ENCODE measurements around the gene ATP11A.

Gene ATP11A

DNA sequence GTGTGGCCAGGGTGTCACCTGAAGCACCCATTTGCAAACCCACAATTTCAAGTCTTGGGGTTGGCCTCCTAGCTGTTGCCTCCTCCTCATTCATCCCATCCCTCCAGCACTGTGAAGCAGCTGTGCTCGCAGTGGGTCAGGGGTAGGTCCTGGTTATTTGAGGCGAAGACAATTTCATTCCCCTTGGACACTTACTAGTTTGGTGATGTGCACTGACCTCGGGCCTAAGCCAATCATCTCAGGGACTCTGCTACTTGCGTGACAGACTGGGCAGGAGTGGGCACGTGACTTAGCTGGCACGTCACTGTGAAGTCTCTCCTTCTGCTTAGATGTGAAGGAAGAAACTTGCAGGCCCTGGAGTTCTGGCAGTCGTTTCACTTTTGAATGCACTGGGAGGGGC is 3.5 kb upstream of the ATP11A start:
- Histone ChIP-seq H3K36me3 (ENCODE audit: control insufficient read depth in 1 of 2, insufficient read depth in 2 of 2, low read length in 2 of 2) (no peaks in the 10 kb centered on the region), H3K14ac (ENCODE audit: low read length) (no peak overlapping the region), H2AK5ac (ENCODE audit: low read length) (no peak overlapping the region), H3K27me3 (ENCODE audit: insufficient read depth, low read length) (no peaks in the 10 kb centered on the region), H3K4me3 (ENCODE audit: low read depth, low read length) (no peak overlapping the region), H3K23ac (ENCODE audit: low read length) (no peak overlapping the region), H3K27ac (ENCODE audit: low read depth, low read length) (no peak overlapping the region), H2BK12ac (ENCODE audit: low read length) (no peak overlapping the region), H2BK5ac (ENCODE audit: low read depth, low read length, poor library complexity) (no peak overlapping the region), H4K91ac (ENCODE audit: low read depth, low read length) (no peak overlapping the region), H3K4ac (ENCODE audit: low read depth, low read length) (no peak overlapping the region), H3K9ac (ENCODE audit: low read length) (no peak overlapping the region), H2BK120ac (ENCODE audit: insufficient read depth, low read length, poor library complexity) (no peak overlapping the region), H4K8ac (ENCODE audit: low read depth, low read length) (no peak overlapping the region), H3K18ac (ENCODE audit: low read length) (no peak overlapping the region), H3K9me3 (ENCODE audit: insufficient read depth, low read depth, low read length) (no peaks in the 10 kb centered on the region), H3K79me2 (ENCODE audit: control insufficient read depth, insufficient read depth, low read length, poor library complexity) (peaks cover 11% of the 10 kb centered on the region), H2AFZ (ENCODE audit: insufficient read depth, low read length, poor library complexity) (no peak overlapping the region), H3K4me1 (ENCODE audit: control insufficient read depth in 1 of 2, insufficient read depth in 2 of 2, low read length in 2 of 2) (peaks cover 7 to 10% of the 10 kb centered on the region in 2 experiments), H3K4me2 (ENCODE audit: low read length) (no peak overlapping the region), H4K12ac (ENCODE audit: low read depth, low read length) (no peak overlapping the region), H3K79me1 (ENCODE audit: low read length) (peaks cover 15% of the 10 kb centered on the region)
- WGBS (ENCODE audit: extremely low coverage, insufficient coverage, insufficient read length) = no CpG with 5 or more reads among the region's 7 CpGs
- no peak for DNase-seq

- Histone ChIP-seq H3K9me3 (ENCODE audit: insufficient read depth, low read depth, low read length) (no peaks in the 10 kb centered on the region), H3K9ac (ENCODE audit: low read length) (no peak overlapping the region), H2AFZ (ENCODE audit: insufficient read depth, low read length, poor library complexity) (no peak overlapping the region), H3K79me2 (ENCODE audit: control insufficient read depth, insufficient read depth, low read length, poor library complexity) (peaks cover 13% of the 10 kb centered on the region), H3K23ac (ENCODE audit: low read length) (no peak overlapping the region), H3K27me3 (ENCODE audit: insufficient read depth, low read length) (no peaks in the 10 kb centered on the region), H4K12ac (ENCODE audit: low read depth, low read length) (no peak overlapping the region), H4K8ac (ENCODE audit: low read depth, low read length) (no peak overlapping the region), H3K27ac (ENCODE audit: low read depth, low read length) (no peak overlapping the region), H2BK12ac (ENCODE audit: low read length) (no peak overlapping the region), H2BK120ac (ENCODE audit: insufficient read depth, low read length, poor library complexity) (no peak overlapping the region), H3K4ac (ENCODE audit: low read depth, low read length) (no peak overlapping the region), H2BK5ac (ENCODE audit: low read depth, low read length, poor library complexity) (no peak overlapping the region), H3K79me1 (ENCODE audit: low read length) (peaks cover 15% of the 10 kb centered on the region), H4K91ac (ENCODE audit: low read depth, low read length) (no peak overlapping the region), H3K4me1 (ENCODE audit: control insufficient read depth in 1 of 2, insufficient read depth in 2 of 2, low read length in 2 of 2) (peaks cover 7 to 15% of the 10 kb centered on the region in 2 experiments), H3K4me2 (ENCODE audit: low read length) (no peak overlapping the region), H3K4me3 (ENCODE audit: low read depth, low read length) (no peak overlapping the region), H2AK5ac (ENCODE audit: low read length) (no peak overlapping the region), H3K14ac (ENCODE audit: low read length) (no peak overlapping the region), H3K36me3 (ENCODE audit: control insufficient read depth in 1 of 2, insufficient read depth in 2 of 2, low read length in 2 of 2) (no peaks in the 10 kb centered on the region), H3K18ac (ENCODE audit: low read length) (no peak overlapping the region)
- no CpG with 5 or more reads among the region's 9 CpGs for WGBS (ENCODE audit: extremely low coverage, insufficient coverage, insufficient read length)
- no peak for DNase-seq
Observed at GRCh38 chr13:112686987-112687386, 2.9 kb upstream of the ATP11A start.

GRCh38 chr13:112687836-112688559 is 1.8 kb upstream of the ATP11A start:
- peaks cover 9 to 17% of the 10 kb centered on the region in 2 experiments for H3K4me1 ChIP-seq (ENCODE audit: control insufficient read depth in 1 of 2, insufficient read depth in 2 of 2, low read length in 2 of 2)
- H3K79me2 ChIP-seq (ENCODE audit: control insufficient read depth, insufficient read depth, low read length, poor library complexity) = peaks cover 18% of the 10 kb centered on the region
- H3K79me1 ChIP-seq (ENCODE audit: low read length) = peaks cover 15% of the 10 kb centered on the region
- no peak overlapping the region for H4K12ac ChIP-seq (ENCODE audit: low read depth, low read length)
- H3K4me2 ChIP-seq (ENCODE audit: low read length) = no peak overlapping the region
- no CpG with 5 or more reads among the region's 10 CpGs for WGBS (ENCODE audit: extremely low coverage, insufficient coverage, insufficient read length)
- no peak overlapping the region for H4K8ac ChIP-seq (ENCODE audit: low read depth, low read length)
- no peaks in the 10 kb centered on the region for H3K36me3 ChIP-seq (ENCODE audit: control insufficient read depth in 1 of 2, insufficient read depth in 2 of 2, low read length in 2 of 2)
- H3K4me3 ChIP-seq (ENCODE audit: low read depth, low read length) = no peak overlapping the region
- no peak overlapping the region for H2AK5ac ChIP-seq (ENCODE audit: low read length)
- no peak overlapping the region for H2BK12ac ChIP-seq (ENCODE audit: low read length)
- H3K9me3 ChIP-seq (ENCODE audit: insufficient read depth, low read depth, low read length) = no peaks in the 10 kb centered on the region
- no peak overlapping the region for H2BK120ac ChIP-seq (ENCODE audit: insufficient read depth, low read length, poor library complexity)
- no peak overlapping the region for H4K91ac ChIP-seq (ENCODE audit: low read depth, low read length)
- H3K23ac ChIP-seq (ENCODE audit: low read length) = no peak overlapping the region
- H3K27ac ChIP-seq (ENCODE audit: low read depth, low read length) = no peak overlapping the region
- no peak overlapping the region for H3K18ac ChIP-seq (ENCODE audit: low read length)
- H2BK5ac ChIP-seq (ENCODE audit: low read depth, low read length, poor library complexity) = no peak overlapping the region
- no peak for DNase-seq
- H3K4ac ChIP-seq (ENCODE audit: low read depth, low read length) = no peak overlapping the region
- no peak overlapping the region for H3K9ac ChIP-seq (ENCODE audit: low read length)
- no peaks in the 10 kb centered on the region for H3K27me3 ChIP-seq (ENCODE audit: insufficient read depth, low read length)
- H3K14ac ChIP-seq (ENCODE audit: low read length) = no peak overlapping the region
- H2AFZ ChIP-seq (ENCODE audit: insufficient read depth, low read length, poor library complexity) = no peak overlapping the region

- Histone ChIP-seq H2BK5ac (ENCODE audit: low read depth, low read length, poor library complexity) (peak overlapping the region; percentile 88), H3K79me2 (ENCODE audit: control insufficient read depth, insufficient read depth, low read length, poor library complexity) (peaks cover 22% of the 10 kb centered on the region), H3K27me3 (ENCODE audit: insufficient read depth, low read length) (no peaks in the 10 kb centered on the region), H3K14ac (ENCODE audit: low read length) (peak overlapping the region; percentile 81), H2BK12ac (ENCODE audit: low read length) (peak overlapping the region; percentile 54), H3K18ac (ENCODE audit: low read length) (peak overlapping the region; percentile 87), H4K91ac (ENCODE audit: low read depth, low read length) (peak overlapping the region; percentile 81), H3K36me3 (ENCODE audit: control insufficient read depth in 1 of 2, insufficient read depth in 2 of 2, low read length in 2 of 2) (no peaks in the 10 kb centered on the region), H3K4me2 (ENCODE audit: low read length) (peak overlapping the region; percentile 74), H3K4me1 (ENCODE audit: control insufficient read depth in 1 of 2, insufficient read depth in 2 of 2, low read length in 2 of 2) (peaks cover 14 to 23% of the 10 kb centered on the region in 2 experiments), H3K9ac (ENCODE audit: low read length) (no peak overlapping the region), H3K4me3 (ENCODE audit: low read depth, low read length) (no peak overlapping the region), H4K12ac (ENCODE audit: low read depth, low read length) (peak overlapping the region; percentile 59), H2AK5ac (ENCODE audit: low read length) (peak overlapping the region; percentile 46), H2AFZ (ENCODE audit: insufficient read depth, low read length, poor library complexity) (peak overlapping the region; percentile 73), H3K4ac (ENCODE audit: low read depth, low read length) (no peak overlapping the region), H4K8ac (ENCODE audit: low read depth, low read length) (peak overlapping the region; percentile 91), H3K9me3 (ENCODE audit: insufficient read depth, low read depth, low read length) (no peaks in the 10 kb centered on the region), H3K27ac (ENCODE audit: low read depth, low read length) (peak overlapping the region; percentile 84), H3K79me1 (ENCODE audit: low read length) (peaks cover 15% of the 10 kb centered on the region), H2BK120ac (ENCODE audit: insufficient read depth, low read length, poor library complexity) (peak overlapping the region; percentile 89), H3K23ac (ENCODE audit: low read length) (no peak overlapping the region)
- WGBS (ENCODE audit: extremely low coverage, insufficient coverage, insufficient read length) = no CpG with 5 or more reads among the region's 15 CpGs
- peak in 1 of 2 donors; percentile 23 for DNase-seq
Observed at GRCh38 chr13:112688560-112689302, 1.1 kb upstream of the ATP11A start.
